HCT116 (cell line): ENCODE measurements around the gene WBP1. TPM values are rescaled to one million over a fixed set of nuclear protein-coding genes. Genes with fewer than 3 reads are reported as not detected.
"Not testable (repeated sequence)": the region's sequence is repeated elsewhere in the genome, so short reads cannot be mapped to it uniquely, and the experiment has no call there.

Experiments used
- ATAC-seq: fragments of 200-7000 bp; cut with Tn5 transposase; 2 replicates; pipeline ENCODE4 v1.9.1; 2020; ENCODE audit warnings: mild to moderate bottlenecking, moderate library complexity
- BruUV-seq: library from RNA; stranded (reverse); fragments of 400-500 nt; replicated peaks from 2 replicates; lab custom pipeline; 2021; lab: Mats Ljungman, UMichigan
- CTCF ChIA-PET: fragments of 300-600 bp; sonication (Branson Sonifier 250); formaldehyde crosslinking; loops from one replicate; lab custom pipeline; 2021; ENCODE audit warnings: antibody characterized with exemption; lab: Charles Lee
- POLR2A ChIA-PET: fragments of 300-600, 350-600 bp; sonication (Branson Sonifier 250); formaldehyde crosslinking; loops from one replicate; lab custom pipeline; 2021; ENCODE audit warnings: antibody characterized with exemption; lab: Charles Lee
- RAD21 ChIA-PET, 2 experiments: fragments of 300-600 bp; sonication (Branson Sonifier 250); formaldehyde crosslinking; loops; one replicate each; lab custom pipeline; 2023; ENCODE audit warnings: low total read pairs in 2 of 2; ENCODE audit not compliant: uncharacterized antibody in 2 of 2, unreplicated experiment in 2 of 2, low non-redundant PET in 1 of 2; lab: Charles Lee
- DNase-seq: peaks from one replicate; pipeline ENCODE4 v3.0.0-alpha.2; 2010; ENCODE audit warnings: low read depth, low spot score
- H2AFZ ChIP-seq: fragments of 200-600 bp; shearing (Covaris generic), sonication (generic); 2 replicates; pipeline ENCODE4 v1.6.1; 2017; ENCODE audit warnings: low read depth, mixed run types, mixed read lengths, antibody characterized with exemption, low read length; ENCODE audit not compliant: poor library complexity, severe bottlenecking
- H3K27ac ChIP-seq: 2 replicates; pipeline ENCODE4 v1.5.1; 2012; ENCODE audit warnings: low read depth, low read length
- H3K27me3 ChIP-seq: fragments of 200-600 bp; sonication (generic); 2 replicates; pipeline ENCODE4 v1.6.1; 2016; ENCODE audit warnings: mixed run types, low read length, mixed read lengths; ENCODE audit not compliant: insufficient read depth
- H3K36me3 ChIP-seq, 2 experiments: fragments of 200-500 bp in 1 of 2; fragments of 200-600 bp in 1 of 2; sonication (Bioruptor generic) in 1 of 2; sonication (generic) in 1 of 2; 2 replicates each; pipeline versions ENCODE4 v1.5.1 to v1.6.1; 2014 to 2016; ENCODE audit warnings: low read length in 2 of 2, inconsistent platforms in 1 of 2, mixed read lengths in 1 of 2, mixed run types in 1 of 2; ENCODE audit not compliant: insufficient read depth in 2 of 2, control insufficient read depth in 1 of 2
- H3K4me1 ChIP-seq, 2 experiments: fragments of 200-600 bp in 1 of 2; sonication (generic) in 1 of 2; 2 replicates each; pipeline versions ENCODE4 v1.5.1 to v1.6.1; 2012 to 2017; ENCODE audit warnings: low read length in 2 of 2, inconsistent platforms in 1 of 2, mild to moderate bottlenecking in 1 of 2, mixed read lengths in 1 of 2, mixed run types in 1 of 2, moderate library complexity in 1 of 2; ENCODE audit not compliant: insufficient read depth in 2 of 2, control insufficient read depth in 1 of 2
- H3K4me2 ChIP-seq: fragments of 200-600 bp; sonication (generic); 2 replicates; pipeline ENCODE4 v1.6.1; 2017; ENCODE audit warnings: mixed run types, low read length, mixed read lengths
- H3K4me3 ChIP-seq, 2 experiments: fragments of 200-600 bp in 1 of 2; sonication (generic) in 1 of 2; replicated peaks in 1 of 2; 2 replicates each; pipeline ENCODE4 v1.5.1; 2011 to 2016; ENCODE audit warnings: low read length in 2 of 2, control low read depth in 1 of 2, low read depth in 1 of 2, mild to moderate bottlenecking in 1 of 2, mixed read lengths in 1 of 2, mixed run types in 1 of 2
- H3K79me2 ChIP-seq: fragments of 200-600 bp; sonication (generic); 2 replicates; pipeline ENCODE4 v1.6.1; 2017; ENCODE audit warnings: mild to moderate bottlenecking, mixed run types, low read length, moderate library complexity, mixed read lengths; ENCODE audit not compliant: insufficient read depth
- H3K9ac ChIP-seq: fragments of 200-600 bp; sonication (generic); 2 replicates; pipeline ENCODE4 v1.6.1; 2016; ENCODE audit warnings: low read length, mixed read lengths
- H3K9me2 ChIP-seq: fragments of 200-600 bp; sonication (generic), shearing (Covaris generic); 2 replicates; pipeline ENCODE4 v1.6.1; 2017; ENCODE audit warnings: mixed run types, mild to moderate bottlenecking, moderate library complexity; ENCODE audit not compliant: insufficient read depth
- H3K9me3 ChIP-seq, 2 experiments: fragments of 200-500 bp in 1 of 2; fragments of 200-600 bp in 1 of 2; sonication (Bioruptor generic) in 1 of 2; sonication (generic) in 1 of 2; 2 replicates each; pipeline ENCODE4 v1.6.1; 2014 to 2017; ENCODE audit warnings: low read length in 2 of 2, mixed read lengths in 2 of 2, inconsistent platforms in 1 of 2, low read depth in 1 of 2, mild to moderate bottlenecking in 1 of 2, mixed run types in 1 of 2, moderate library complexity in 1 of 2; ENCODE audit not compliant: control insufficient read depth in 1 of 2, insufficient read depth in 1 of 2
- H4K20me1 ChIP-seq: fragments of 200-600 bp; sonication (generic), shearing (Covaris generic); 2 replicates; pipeline ENCODE4 v1.6.1; 2017; ENCODE audit warnings: mixed run types, mild to moderate bottlenecking, moderate library complexity; ENCODE audit not compliant: insufficient read depth
- POLR2A ChIP-seq: IDR thresholded peaks from 2 replicates; pipeline ENCODE4 v1.7.0; 2011; ENCODE audit warnings: borderline replicate concordance; ENCODE audit not compliant: insufficient read depth, insufficient read length; ENCODE audit errors: extremely low read depth
- intact Hi-C: fragments of 100-400 bp; cut with micrococcal nuclease; formaldehyde crosslinking; loops from 2 replicates; pipeline ENCODE4 v1.10.0; 2022
- total RNA-seq: library from RNA; stranded (reverse); gene quantifications from one replicate; pipeline ENCODE4 v1.2.1, GENCODE V29; 2021; ENCODE audit not compliant: unreplicated experiment

Gene WBP1
- total RNA-seq, 1 experiment from 2014 or later, result 64.7 TPM

- BruUV-seq, H2AFZ ChIP-seq, H3K27ac ChIP-seq, DNase-seq, RAD21 ChIA-PET, H4K20me1 ChIP-seq, H3K9me2 ChIP-seq, H3K9me3 ChIP-seq, H3K27me3 ChIP-seq, ATAC-seq, CTCF ChIA-PET: not testable (repeated sequence)
- TF ChIP-seq POLR2A, result peak; percentile 9
- peak overlapping the region; percentile 98 for H3K4me2 ChIP-seq
- peaks cover 24% of the 10 kb centered on the region for H3K79me2 ChIP-seq
- peaks cover 12 to 42% of the 10 kb centered on the region in 2 experiments for H3K4me1 ChIP-seq
- H3K36me3 ChIP-seq, result peaks cover 6 to 19% of the 10 kb centered on the region in 2 experiments; a peak in 2 of 4 replicates
- intact Hi-C loops, result loop anchor here (10.0 kb wide), 1 partner anchor 1225 kb away; the partner anchor contains the start of genes CCT7 and PRADC1
- POLR2A ChIA-PET, result interaction anchor here (1.6 to 2.0 kb wide), 3 partner anchors 9 to 19 kb away, joined by 4 to 21 read pairs (median 8); partner anchors contain the start of gene MRPL53
- H3K4me3 ChIP-seq, result peak overlapping the region; percentile 70 to 98
- H3K9ac ChIP-seq, result 0 out of 2 replicates have a peak overlapping the region, but pooled peaks have one; percentile 82
Measured at GRCh38 chr2:74459503-74460118, 1.4 kb downstream of the WBP1 start.

DNA sequence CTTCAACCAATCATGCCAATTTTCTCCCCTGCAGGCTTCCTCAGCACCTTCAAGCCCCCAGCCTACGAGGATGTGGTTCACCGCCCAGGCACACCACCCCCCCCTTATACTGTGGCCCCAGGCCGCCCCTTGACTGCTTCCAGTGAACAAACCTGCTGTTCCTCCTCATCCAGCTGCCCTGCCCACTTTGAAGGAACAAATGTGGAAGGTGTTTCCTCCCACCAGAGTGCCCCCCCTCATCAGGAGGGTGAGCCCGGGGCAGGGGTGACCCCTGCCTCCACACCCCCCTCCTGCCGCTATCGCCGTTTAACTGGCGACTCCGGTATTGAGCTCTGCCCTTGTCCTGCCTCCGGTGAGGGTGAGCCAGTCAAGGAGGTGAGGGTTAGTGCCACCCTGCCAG lies 1.9 kb downstream of the WBP1 start:
- H4K20me1 ChIP-seq, BruUV-seq, H2AFZ ChIP-seq, H3K4me2 ChIP-seq, CTCF ChIA-PET, H3K4me3 ChIP-seq, H3K9ac ChIP-seq, H3K9me3 ChIP-seq, H3K27me3 ChIP-seq, H3K9me2 ChIP-seq, DNase-seq, H3K27ac ChIP-seq, RAD21 ChIA-PET, intact Hi-C loops, ATAC-seq: not testable (repeated sequence)
- POLR2A ChIA-PET, result interaction anchor here (1.6 kb wide), 1 partner anchor 20 kb away, joined by 4 read pairs; no protein-coding TSS in a partner anchor
- peaks cover 6 to 19% of the 10 kb centered on the region in 2 experiments; a peak in 2 of 4 replicates for H3K36me3 ChIP-seq
- H3K79me2 ChIP-seq, result peaks cover 29% of the 10 kb centered on the region
- TF ChIP-seq POLR2A, result peak; percentile 34
- H3K4me1 ChIP-seq, result peaks cover 12 to 41% of the 10 kb centered on the region in 2 experiments
